Measurements from ENCODE around the gene TMEM80.
"Not testable (repeated sequence)": the region's sequence is repeated elsewhere in the genome, so short reads cannot be mapped to it uniquely, and the experiment has no call there.

- not testable (repeated sequence) for TF ChIP-seq CTCF (conservative IDR thresholded peaks at IDR 0.05; ENCODE audit: low read depth, low read length); EZH2phosphoT487 (IDR thresholded peaks at IDR 0.05; ENCODE audit: borderline replicate concordance, low read length); EZH2 (IDR thresholded peaks at IDR 0.05; ENCODE audit: low read length, unreplicated experiment)
Observed at GRCh38 chr11:734541-734940, 38.9 kb downstream of the TMEM80 start.

Data from PC-3 (cell line).